Measurements from ENCODE around the gene DEPDC1.

Gene DEPDC1

GRCh38 chr1:68470388-68470970 is 26.4 kb downstream of the DEPDC1 start:
- DNase-seq, result no peak

GRCh38 chr1:68464891-68465290 is 32.0 kb downstream of the DEPDC1 start:
- no peak for DNase-seq

GRCh38 chr1:68460935-68461334 is 35.9 kb downstream of the DEPDC1 start:
- DNase-seq, result no peak

GRCh38 chr1:68459796-68460195 is 37.1 kb downstream of the DEPDC1 start:
- no peak for DNase-seq

GRCh38 chr1:68459091-68459490 is 37.8 kb downstream of the DEPDC1 start:
- no peak for DNase-seq

DNA sequence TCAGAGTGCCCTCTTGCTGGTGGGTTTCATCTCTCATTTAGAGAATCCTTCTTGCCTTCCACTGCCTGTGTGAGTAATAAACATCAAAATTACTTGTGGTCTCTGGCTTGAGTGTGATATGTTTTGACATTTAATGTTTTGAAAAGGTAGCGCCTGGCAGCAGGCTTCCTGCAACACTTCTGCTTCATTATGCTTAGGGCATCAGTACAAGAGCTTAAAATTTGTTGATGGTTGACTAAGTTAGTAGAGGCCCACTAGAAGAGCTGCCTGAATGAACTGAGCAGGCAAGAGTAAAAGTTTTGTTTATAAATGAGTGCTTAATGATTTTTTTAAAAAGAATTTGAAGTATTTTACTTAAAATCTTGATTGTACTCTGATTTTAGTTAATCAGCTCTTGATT is 40.7 kb downstream of the DEPDC1 start:
- no peak for DNase-seq

- DNase-seq, result no peak
These were observed 42.3 kb downstream of the DEPDC1 start for GRCh38 chr1:68454534-68454933.

DNA sequence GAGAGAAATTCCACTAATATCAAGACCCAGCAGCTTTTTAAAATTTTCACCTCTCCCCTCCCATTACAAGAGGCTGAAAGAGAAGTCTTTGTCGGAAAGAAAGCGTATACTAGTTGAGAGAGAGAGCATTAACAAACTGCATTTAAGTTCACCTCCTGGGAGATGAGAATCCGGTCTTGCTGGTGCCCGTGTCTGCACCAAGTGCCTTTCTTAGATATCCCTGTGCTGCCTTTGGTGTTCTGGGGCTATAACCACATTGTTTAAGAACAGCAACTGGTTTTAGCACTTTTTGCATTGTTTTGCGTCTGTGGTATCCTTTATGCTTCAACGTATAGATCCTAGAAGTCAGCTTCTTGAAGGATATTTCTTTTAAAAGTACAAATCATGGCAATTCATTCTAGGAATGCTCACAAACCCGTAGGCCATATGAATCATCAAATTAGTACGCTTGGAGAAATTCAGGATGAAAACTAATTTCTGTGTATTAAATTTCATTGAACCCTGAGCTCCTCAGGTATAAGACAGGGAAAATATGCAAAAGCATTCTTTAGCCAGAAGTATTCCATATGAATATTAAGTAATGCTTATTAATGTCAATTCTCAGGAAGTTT is 43.7 kb downstream of the DEPDC1 start:
- no peak for DNase-seq

GRCh38 chr1:68449901-68450300 is 47.0 kb downstream of the DEPDC1 start, which contains the start of gene RPE65:
Gene RPE65, minus strand, starts transcription at chr1:68449954. Its CDS starts 49 bp downstream, at chr1:68449905.
- DNase-seq, result no peak

DNA sequence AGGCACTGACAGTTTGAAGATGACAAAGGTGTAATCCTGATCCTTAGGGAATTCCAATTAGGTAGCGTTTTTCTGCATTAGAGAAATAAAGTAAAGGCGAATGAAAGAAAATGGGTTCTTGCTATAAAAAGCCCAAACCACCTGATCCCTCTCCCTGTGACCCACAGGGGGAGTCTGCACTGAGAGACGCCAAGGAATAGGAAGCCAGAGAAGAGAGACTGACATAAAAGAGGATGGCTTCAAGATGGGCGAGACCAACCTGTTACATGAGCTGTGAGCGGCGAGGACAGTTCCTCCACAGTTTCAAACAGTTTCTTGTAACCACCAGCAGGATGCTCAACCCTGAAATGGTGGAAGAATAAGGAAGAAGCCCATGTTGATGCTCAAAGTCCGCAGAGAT is 48.5 kb downstream of the DEPDC1 start:
- DNase-seq, result no peak

DNA sequence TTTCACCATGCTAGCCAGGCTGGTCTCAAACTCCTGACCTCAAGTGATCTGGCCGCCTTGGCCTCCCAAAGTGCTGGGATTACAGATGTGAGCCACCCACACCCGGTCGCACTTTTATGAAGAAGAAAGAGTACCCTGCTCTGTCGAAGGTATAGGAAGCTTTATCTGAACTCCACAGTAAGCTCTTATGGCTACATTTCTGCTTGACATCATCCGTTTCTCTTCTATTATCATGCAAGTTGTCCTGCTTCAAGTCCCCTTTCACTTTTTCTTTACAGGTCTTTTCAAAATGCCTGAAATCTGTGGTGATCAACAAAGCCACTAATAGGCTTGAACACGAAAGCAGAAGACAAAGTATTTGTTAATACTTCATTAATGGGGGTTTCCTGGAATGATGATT is 51.2 kb downstream of the DEPDC1 start:
- no peak for DNase-seq

GRCh38 chr1:68442822-68443556 is 53.9 kb downstream of the DEPDC1 start:
- DNase-seq, result no peak

GRCh38 chr1:68442006-68442405 is 54.9 kb downstream of the DEPDC1 start:
- DNase-seq, result no peak

DNA sequence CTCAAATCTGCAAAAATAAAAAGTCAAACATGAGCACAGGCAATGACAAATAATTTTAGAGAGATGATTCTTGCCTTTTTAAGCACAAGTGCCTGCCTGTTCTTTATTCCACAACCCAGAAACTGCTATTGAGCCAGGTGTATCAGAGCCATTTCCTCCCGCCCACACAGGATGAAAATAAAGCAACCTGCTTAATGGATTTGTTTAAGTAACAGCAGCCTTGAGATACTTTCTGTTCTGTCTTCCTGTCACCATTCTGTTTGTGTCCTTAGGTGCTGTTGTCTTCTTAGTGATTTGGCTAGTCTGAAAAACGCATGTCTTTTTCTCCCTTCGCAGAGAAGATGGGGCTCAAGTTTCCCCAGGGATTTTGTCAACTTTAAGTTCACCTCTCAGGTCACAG is 58.6 kb downstream of the DEPDC1 start:
- DNase-seq, result no peak

DNA sequence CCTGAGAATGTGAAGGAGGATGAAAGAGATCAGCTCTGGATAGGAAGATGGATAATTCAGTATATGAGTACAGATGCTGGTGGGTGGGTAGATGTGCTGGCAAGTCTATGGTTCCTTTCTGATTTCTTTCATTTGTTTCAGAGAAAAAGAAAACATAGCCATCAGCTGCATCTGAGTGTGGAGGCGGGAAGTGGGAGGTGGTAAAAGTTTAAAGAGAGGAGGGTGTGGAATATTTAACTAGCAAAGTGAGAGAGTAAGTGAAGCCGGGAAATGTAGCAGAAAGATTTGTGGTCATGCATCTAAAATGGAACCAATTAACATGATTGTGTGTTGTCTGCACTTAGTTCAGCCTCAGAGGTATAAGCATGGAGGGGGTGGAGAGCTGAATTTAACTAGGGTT is 63.5 kb downstream of the DEPDC1 start:
- no peak for DNase-seq

DNA sequence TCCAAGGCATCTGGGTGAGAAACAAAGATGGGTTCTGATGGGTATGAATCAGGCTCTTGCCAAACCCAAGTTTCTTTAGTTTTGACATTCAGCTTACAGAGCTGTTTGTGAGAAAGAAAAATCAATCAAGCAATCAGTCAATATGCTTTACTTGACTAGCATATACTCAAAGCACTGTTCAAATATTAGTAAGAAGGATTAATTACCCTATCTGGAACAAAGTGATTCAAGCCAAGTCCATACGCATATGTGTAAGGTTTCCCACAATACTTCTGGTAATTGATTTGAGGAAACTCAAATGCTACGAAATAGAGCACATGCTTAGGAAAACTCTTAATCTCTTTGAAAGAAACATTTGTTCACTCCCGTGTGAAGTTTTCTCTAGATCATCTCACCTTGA is 65.8 kb downstream of the DEPDC1 start:
- no peak for DNase-seq

DNA sequence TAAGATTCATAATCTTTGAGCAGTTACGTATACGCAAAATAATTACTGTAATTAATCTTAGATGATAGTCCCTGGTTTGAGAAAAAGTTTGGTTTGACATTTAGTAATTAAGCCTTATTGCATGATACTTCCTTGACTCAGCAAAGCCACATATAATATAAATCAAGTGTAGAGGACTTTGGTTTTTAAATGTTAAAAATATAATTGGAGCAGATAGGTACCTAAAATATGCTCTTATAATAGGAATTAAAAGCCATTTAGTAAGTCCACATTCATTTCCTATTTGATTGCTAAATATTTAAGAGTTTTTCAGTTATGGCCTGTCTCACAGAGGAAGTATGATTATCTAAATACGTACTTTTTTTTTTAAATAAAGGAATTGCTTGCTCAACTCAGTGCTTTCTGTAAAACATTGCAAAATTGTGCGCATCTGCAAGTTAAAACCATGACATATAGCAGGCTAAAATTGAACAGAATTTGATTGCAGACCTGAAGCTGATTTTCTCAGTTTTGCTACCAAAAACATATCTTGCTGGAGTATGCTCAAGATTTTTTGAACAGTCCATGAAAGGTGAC is 67.6 kb downstream of the DEPDC1 start:
- no peak for DNase-seq

DNA sequence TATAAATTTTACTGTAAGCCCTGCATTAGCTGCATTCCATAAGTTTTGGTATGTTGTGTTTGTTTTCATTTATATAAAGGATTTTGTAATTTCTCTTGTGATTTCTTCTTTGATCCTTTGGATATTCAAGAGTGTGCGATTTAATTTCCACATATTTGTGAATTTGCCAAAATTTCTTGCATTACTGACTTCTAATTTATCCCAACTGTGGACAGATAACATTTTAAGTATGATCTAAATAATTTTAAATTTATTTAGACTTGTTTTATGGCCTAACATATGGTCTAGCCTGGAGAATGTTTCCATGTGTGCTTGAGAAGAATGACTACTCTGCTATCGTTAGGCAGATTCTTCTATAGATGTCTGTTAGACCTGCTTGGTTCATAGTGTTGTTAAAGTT is 70.3 kb downstream of the DEPDC1 start:
- no peak for DNase-seq

Measured in activated naive CD4-positive, alpha-beta T cell (primary cell).